Lung (tissue), 12 donors: ENCODE data around the gene JSRP1. TPM values are rescaled to one million over a fixed set of nuclear protein-coding genes. Genes with fewer than 3 reads are reported as not detected.

ENCODE experiments used
- ATAC-seq: fragments of 200-7000 bp; cut with Tn5 transposase; one replicate; pipeline ENCODE4 v1.9.1; 2020; ENCODE audit warnings: moderate number of reproducible peaks; ENCODE audit not compliant: insufficient read depth, low FRiP score
- DNase-seq, 3 donors: peaks; one replicate each; pipeline ENCODE4 v3.0.0-alpha.2; 2013 to 2017
- H3K27ac ChIP-seq, 2 donors: one replicate each; pipeline ENCODE4 v1.5.1; 2013; ENCODE audit warnings: mild to moderate bottlenecking in 2 of 2, moderate library complexity in 2 of 2, control low read depth in 1 of 2, inconsistent platforms in 1 of 2, low read depth in 1 of 2, low read length in 1 of 2
- H3K27me3 ChIP-seq, 3 donors: one replicate each; pipeline ENCODE4 v1.5.1; 2013; ENCODE audit warnings: low read length in 2 of 3; ENCODE audit not compliant: control insufficient read depth in 3 of 3, insufficient read depth in 3 of 3
- H3K36me3 ChIP-seq, 4 donors: one replicate each; pipeline ENCODE4 v1.5.1; 2013; ENCODE audit warnings: low read length in 4 of 4, mild to moderate bottlenecking in 1 of 4, moderate library complexity in 1 of 4; ENCODE audit not compliant: control insufficient read depth in 4 of 4, insufficient read depth in 4 of 4
- H3K4me1 ChIP-seq, 5 donors: one replicate each; pipeline ENCODE4 v1.5.1; 2013; ENCODE audit warnings: low read length in 5 of 5, mild to moderate bottlenecking in 2 of 5, moderate library complexity in 1 of 5; ENCODE audit not compliant: control insufficient read depth in 5 of 5, insufficient read depth in 5 of 5
- H3K4me3 ChIP-seq: one replicate; pipeline ENCODE4 v1.5.1; 2013; ENCODE audit warnings: mild to moderate bottlenecking, control low read depth, moderate library complexity
- H3K9ac ChIP-seq, 2 donors: one replicate each; pipeline ENCODE4 v1.5.1; 2013; ENCODE audit warnings: low read length in 2 of 2, control low read depth in 1 of 2; ENCODE audit not compliant: insufficient read depth in 1 of 2
- H3K9me3 ChIP-seq, 4 donors: one replicate each; pipeline ENCODE4 v1.5.1; 2013; ENCODE audit warnings: low read length in 3 of 4, mild to moderate bottlenecking in 1 of 4, moderate library complexity in 1 of 4; ENCODE audit not compliant: control insufficient read depth in 4 of 4, insufficient read depth in 3 of 4
- WGBS, 2 donors: extraction: QIAGEN DNeasy Blood & Tissue Kit; methylation state at CpG; one replicate each; pipeline ENCODE4 v1.1.7; 2013; 5-methylcytosine and 5-hydroxymethylcytosine counted together
- polyA plus RNA-seq, 2 donors: library from polyadenylated mRNA; stranded (reverse); fragments of 200-250 nt; gene quantifications; one replicate each; pipeline ENCODE4 v1.2.1, GENCODE V29; 2013
- total RNA-seq, 2 donors: library from RNA; depleted of rRNA in 1 of 2; stranded (reverse); fragments of >200 nt in 1 of 2; gene quantifications; one replicate each; pipeline ENCODE4 v1.2.1, GENCODE V29; 2014 to 2021
- TF ChIP-seq, protein P1 (sequence below): IDR thresholded peaks from 2 replicates; pipeline ENCODE4 v1.5.1; 2012; ENCODE audit warnings: mild to moderate bottlenecking; ENCODE audit errors: control extremely low read depth, extremely low read depth
- donor health status: control.
- donor health status: control.
- donor health status: Bipolar disorder and iron deficiency.
- donor health status: healthy.
- donor health status: DM: yes; HTN: yes; CAD: no.

Gene JSRP1
- total and polyA plus RNA-seq, 4 donors = 0.61 to 2.3 (median 0.88) TPM

DNA sequence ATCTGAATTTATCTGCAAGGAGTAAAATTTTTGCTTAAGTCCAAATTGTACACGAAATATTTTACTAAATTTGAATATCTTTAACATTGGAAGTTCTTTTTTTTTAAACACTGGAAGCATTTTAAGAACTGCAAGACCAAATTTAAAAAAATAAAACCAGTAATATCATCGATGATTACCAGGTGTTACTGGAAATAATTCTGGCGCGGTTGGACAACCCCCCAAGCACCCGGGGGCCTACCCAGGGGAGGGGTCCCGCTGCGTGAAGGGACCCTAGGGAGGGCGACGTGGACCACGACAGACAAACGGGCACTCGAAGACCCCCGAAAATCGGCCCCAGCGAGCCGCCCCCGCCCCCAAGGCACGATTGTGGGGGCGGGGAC, 12.6 kb upstream of the JSRP1 start:
- peak overlapping the region; percentile 64 to 72 for H3K27ac ChIP-seq
- WGBS, 2 donors = 2% methylated on average over 14 to 19 of the region's 19 CpGs
- no peaks in the 10 kb centered on the region for H3K9me3 ChIP-seq
- DNase-seq (no peak), ATAC-seq (no peak)
- H3K27me3 ChIP-seq = no peaks in the 10 kb centered on the region
- TF ChIP-seq, protein P1, sequence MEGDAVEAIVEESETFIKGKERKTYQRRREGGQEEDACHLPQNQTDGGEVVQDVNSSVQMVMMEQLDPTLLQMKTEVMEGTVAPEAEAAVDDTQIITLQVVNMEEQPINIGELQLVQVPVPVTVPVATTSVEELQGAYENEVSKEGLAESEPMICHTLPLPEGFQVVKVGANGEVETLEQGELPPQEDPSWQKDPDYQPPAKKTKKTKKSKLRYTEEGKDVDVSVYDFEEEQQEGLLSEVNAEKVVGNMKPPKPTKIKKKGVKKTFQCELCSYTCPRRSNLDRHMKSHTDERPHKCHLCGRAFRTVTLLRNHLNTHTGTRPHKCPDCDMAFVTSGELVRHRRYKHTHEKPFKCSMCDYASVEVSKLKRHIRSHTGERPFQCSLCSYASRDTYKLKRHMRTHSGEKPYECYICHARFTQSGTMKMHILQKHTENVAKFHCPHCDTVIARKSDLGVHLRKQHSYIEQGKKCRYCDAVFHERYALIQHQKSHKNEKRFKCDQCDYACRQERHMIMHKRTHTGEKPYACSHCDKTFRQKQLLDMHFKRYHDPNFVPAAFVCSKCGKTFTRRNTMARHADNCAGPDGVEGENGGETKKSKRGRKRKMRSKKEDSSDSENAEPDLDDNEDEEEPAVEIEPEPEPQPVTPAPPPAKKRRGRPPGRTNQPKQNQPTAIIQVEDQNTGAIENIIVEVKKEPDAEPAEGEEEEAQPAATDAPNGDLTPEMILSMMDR = no peak
- H3K4me3 ChIP-seq = peak overlapping the region; percentile 52
- H3K4me1 ChIP-seq = peaks cover 0 to 17% (median 12%) of the 10 kb centered on the region in 5 donors
- H3K36me3 ChIP-seq = peaks cover 4 to 19% (median 9%) of the 10 kb centered on the region in 4 donors
- peak overlapping the region; percentile 11 to 16 for H3K9ac ChIP-seq

DNA sequence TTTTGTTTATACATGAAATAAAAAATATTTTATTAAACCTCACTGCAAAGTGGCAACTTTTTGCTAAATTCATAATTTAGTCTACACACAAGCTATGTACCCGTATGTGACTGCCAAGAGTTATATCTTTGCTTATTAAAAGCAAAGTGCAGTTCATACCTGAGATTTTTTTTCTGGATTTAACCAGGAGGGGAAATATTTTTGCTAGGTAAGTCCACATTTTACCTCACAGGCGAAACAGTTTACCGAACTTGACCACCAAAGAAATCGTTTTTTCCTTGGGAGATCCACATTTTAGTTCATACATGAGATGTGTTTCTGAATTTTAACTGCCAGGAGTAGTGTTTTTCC, 12.2 kb upstream of the JSRP1 start:
- no peak for ATAC-seq
- Histone ChIP-seq H3K4me3 (no peak overlapping the region), H3K9me3 (no peaks in the 10 kb centered on the region), H3K4me1 (peaks cover 0 to 13% (median 10%) of the 10 kb centered on the region in 5 donors), H3K27ac (no peak overlapping the region), H3K27me3 (no peaks in the 10 kb centered on the region), H3K36me3 (peaks cover 4 to 17% (median 9%) of the 10 kb centered on the region in 4 donors), H3K9ac (no peak overlapping the region)
- WGBS, 2 donors = 76 to 82% methylated on average over 4 of the region's 4 CpGs
- DNase-seq = no peak
- TF ChIP-seq, protein P1 = no peak

DNA sequence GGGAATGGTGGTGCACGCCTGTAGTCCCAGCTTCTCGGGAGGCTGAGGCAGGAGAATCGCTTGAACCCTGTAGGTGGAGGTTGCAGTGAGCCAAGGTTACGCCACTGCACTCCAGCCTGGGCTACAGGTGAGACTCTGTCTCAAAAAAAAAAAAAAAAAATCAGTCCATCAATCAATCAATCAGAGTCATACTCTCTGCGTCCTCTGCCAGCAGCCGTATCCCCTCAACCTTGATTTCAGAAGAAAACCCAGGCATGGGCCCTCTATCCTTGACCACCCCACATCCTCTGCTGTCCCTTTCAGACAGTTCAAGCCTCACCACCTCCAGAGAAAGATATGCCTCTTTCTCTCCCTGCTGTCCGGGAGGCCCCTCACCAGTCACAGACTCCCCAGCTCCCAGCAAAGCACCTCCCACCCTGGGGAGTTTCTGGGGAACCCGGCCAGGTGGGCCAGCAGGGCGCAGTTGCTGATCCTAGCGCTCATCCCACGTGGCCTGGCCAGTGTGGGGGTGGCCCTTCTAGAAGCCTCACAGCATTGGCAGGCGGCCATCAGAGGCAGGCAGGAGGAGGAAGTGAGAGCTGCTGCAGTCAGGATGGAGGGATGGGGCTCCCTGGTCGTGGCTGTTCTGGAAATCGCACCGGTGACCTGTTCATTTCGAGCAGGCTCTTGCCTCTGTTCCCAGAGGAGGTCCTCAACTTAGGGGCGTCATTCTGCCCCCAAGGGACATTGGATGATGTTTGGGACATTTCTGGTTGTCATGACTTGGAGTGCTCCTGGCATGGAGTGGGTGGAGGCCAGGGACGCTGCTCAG, 10.2 kb upstream of the JSRP1 start:
- Histone ChIP-seq H3K27me3 (no peaks in the 10 kb centered on the region), H3K9ac (no peak overlapping the region), H3K4me1 (peaks cover 0 to 3% (median 0%) of the 10 kb centered on the region in 5 donors), H3K9me3 (no peaks in the 10 kb centered on the region), H3K36me3 (peaks cover 0 to 4% (median under 1%) of the 10 kb centered on the region in 4 donors), H3K4me3 (no peak overlapping the region), H3K27ac (peak overlapping the region in 1 of 2 donors; percentile 51)
- ATAC-seq (no peak), DNase-seq (peak; percentile 64 to 76 (median 66))
- 36 to 38% methylated on average over 18 of the region's 18 CpGs for WGBS, 2 donors
- TF ChIP-seq, protein P1 = no peak
